AG04450 (cell line): ENCODE data around the gene KLC3. TPM values are rescaled to one million over a fixed set of nuclear protein-coding genes. Genes with fewer than 3 reads are reported as not detected.
A peak's percentile ranks its signal among the peaks of the same experiment; 100 is the strongest.

Source experiments
- CTCF ChIA-PET: fragments of 300-600, 350-600 bp; formaldehyde crosslinking; extraction: SDS; loops from one replicate; lab custom pipeline; 2022; ENCODE audit warnings: antibody characterized with exemption, inconsistent platforms; lab: Charles Lee
- POLR2A ChIA-PET: fragments of 350-600 bp; formaldehyde crosslinking; extraction: SDS; loops from one replicate; lab custom pipeline; 2021; ENCODE audit warnings: antibody characterized with exemption, inconsistent platforms; lab: Yijun Ruan, JAX
- DNase-seq: peaks from one replicate; pipeline ENCODE4 v3.0.0-alpha.2; 2011; ENCODE audit warnings: low read depth, low spot score
- H3K27ac ChIP-seq: one replicate; pipeline ENCODE4 v1.5.1; 2012; ENCODE audit warnings: low read depth, low read length, control low read depth
- H3K27me3 ChIP-seq: one replicate; pipeline ENCODE4 v1.6.0; 2012; ENCODE audit warnings: low read length; ENCODE audit not compliant: control insufficient read depth, insufficient read depth
- H3K4me3 ChIP-seq: 2 replicates; pipeline ENCODE4 v1.5.1; 2011; ENCODE audit warnings: mild to moderate bottlenecking, low read depth, low read length, control low read depth
- H3K9me3 ChIP-seq: 2 replicates; pipeline ENCODE4 v1.5.1; 2012; ENCODE audit warnings: low read length; ENCODE audit not compliant: control insufficient read depth, insufficient read depth
- polyA plus RNA-seq: library from polyadenylated mRNA; depleted of rRNA; stranded (reverse); fragments of >200 nt; gene quantifications from 2 replicates; pipeline ENCODE4 v1.2.3, GENCODE V29; 2011
- TF ChIP-seq, protein P1 (sequence below): IDR thresholded peaks from 2 replicates; pipeline ENCODE4 v1.5.1; 2011; ENCODE audit warnings: low read depth, low read length, control low read depth, inconsistent platforms

Gene KLC3
- polyA plus RNA-seq, 1 experiment, result not detected

GRCh38 chr19:45323671-45324081 lies 16.9 kb upstream of the KLC3 start:
- Histone ChIP-seq H3K27ac (no peak overlapping the region), H3K27me3 (peaks cover 24% of the 10 kb centered on the region), H3K4me3 (peak overlapping the region; percentile 41), H3K9me3 (no peaks in the 10 kb centered on the region)
- POLR2A ChIA-PET, result no interaction called here
- TF ChIP-seq, protein P1, sequence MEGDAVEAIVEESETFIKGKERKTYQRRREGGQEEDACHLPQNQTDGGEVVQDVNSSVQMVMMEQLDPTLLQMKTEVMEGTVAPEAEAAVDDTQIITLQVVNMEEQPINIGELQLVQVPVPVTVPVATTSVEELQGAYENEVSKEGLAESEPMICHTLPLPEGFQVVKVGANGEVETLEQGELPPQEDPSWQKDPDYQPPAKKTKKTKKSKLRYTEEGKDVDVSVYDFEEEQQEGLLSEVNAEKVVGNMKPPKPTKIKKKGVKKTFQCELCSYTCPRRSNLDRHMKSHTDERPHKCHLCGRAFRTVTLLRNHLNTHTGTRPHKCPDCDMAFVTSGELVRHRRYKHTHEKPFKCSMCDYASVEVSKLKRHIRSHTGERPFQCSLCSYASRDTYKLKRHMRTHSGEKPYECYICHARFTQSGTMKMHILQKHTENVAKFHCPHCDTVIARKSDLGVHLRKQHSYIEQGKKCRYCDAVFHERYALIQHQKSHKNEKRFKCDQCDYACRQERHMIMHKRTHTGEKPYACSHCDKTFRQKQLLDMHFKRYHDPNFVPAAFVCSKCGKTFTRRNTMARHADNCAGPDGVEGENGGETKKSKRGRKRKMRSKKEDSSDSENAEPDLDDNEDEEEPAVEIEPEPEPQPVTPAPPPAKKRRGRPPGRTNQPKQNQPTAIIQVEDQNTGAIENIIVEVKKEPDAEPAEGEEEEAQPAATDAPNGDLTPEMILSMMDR, result no peak
- no peak for DNase-seq
- CTCF ChIA-PET, result no interaction called here

- no peaks in the 10 kb centered on the region for H3K9me3 ChIP-seq
- POLR2A ChIA-PET, result no interaction called here
- H3K27me3 ChIP-seq, result peaks cover 24% of the 10 kb centered on the region
- H3K27ac ChIP-seq, result no peak overlapping the region
- TF ChIP-seq, protein P1, result no peak
- no peak overlapping the region for H3K4me3 ChIP-seq
- no peak for DNase-seq
- CTCF ChIA-PET, result no interaction called here
Observed at GRCh38 chr19:45324349-45324907, 16.1 kb upstream of the KLC3 start.

GRCh38 chr19:45327404-45328143 lies 13.0 kb upstream of the KLC3 start:
- CTCF ChIA-PET, result interaction anchor here (1.0 to 2.0 kb wide), 2 partner anchors 12 to 127 kb away, joined by 3 to 6 read pairs; no protein-coding TSS in a partner anchor
- Histone ChIP-seq H3K27me3 (peaks cover 21% of the 10 kb centered on the region), H3K4me3 (no peak overlapping the region), H3K27ac (no peak overlapping the region), H3K9me3 (no peaks in the 10 kb centered on the region)
- DNase-seq, result no peak
- POLR2A ChIA-PET, result interaction anchor here (1.0 kb wide), 1 partner anchor 9 kb away, joined by 3 read pairs; no protein-coding TSS in a partner anchor
- TF ChIP-seq, protein P1, result no peak

- ChIA-PET POLR2A (no interaction called here), CTCF (no interaction called here)
- DNase-seq, result no peak
- TF ChIP-seq, protein P1, result no peak
- no peak overlapping the region for H3K27ac ChIP-seq
- peaks cover 4% of the 10 kb centered on the region for H3K27me3 ChIP-seq
- H3K9me3 ChIP-seq, result no peaks in the 10 kb centered on the region
- H3K4me3 ChIP-seq, result no peak overlapping the region
Observed at GRCh38 chr19:45331411-45331810, 9.1 kb upstream of the KLC3 start.
